Measurements from ENCODE around the gene IFNG-AS1.

GRCh38 chr12:68063900-68064590, 74.8 kb downstream of the IFNG-AS1 start:
- no peak for TF ChIP-seq EZH2 (IDR thresholded peaks at IDR 0.05; ENCODE audit: insufficient read depth, poor library complexity, severe bottlenecking)
- no peak for TF ChIP-seq EZH2phosphoT487 (IDR thresholded peaks at IDR 0.05; ENCODE audit: insufficient read depth, low read depth)

Data from GM23248 (cell line).